ENCODE data around the gene GPAM. TPM values are rescaled to one million over a fixed set of nuclear protein-coding genes. Genes with fewer than 3 reads are reported as not detected.

The GPAM gene
- total and polyA plus RNA-seq, 3 donors from 2014 or later: 25.1 to 37.6 (median 36.7) TPM

GRCh38 chr10:112131996-112132395, 51.6 kb downstream of the GPAM start:
- no peaks in the 10 kb centered on the region for H3K9me3 ChIP-seq
- no peak overlapping the region for H3K4me3 ChIP-seq
- no peaks in the 10 kb centered on the region for H3K4me1 ChIP-seq
- 70 to 79% methylated on average over 3 of the region's 3 CpGs for WGBS, 2 donors
- TF ChIP-seq CTCF (IDR thresholded peaks at IDR 0.05): no peak
- TF ChIP-seq POLR2A (IDR thresholded peaks at IDR 0.05): no peak
- intact Hi-C loops (cut with DNase I; ENCODE audit: low total_unique reads): no loop called here
- no peak for DNase-seq
- H3K27ac ChIP-seq: no peak overlapping the region
- H3K27me3 ChIP-seq: no peaks in the 10 kb centered on the region
- H3K36me3 ChIP-seq (ENCODE audit: low read depth, missing control alignments): no peaks in the 10 kb centered on the region

- no peak for DNase-seq
- no peak for TF ChIP-seq CTCF (IDR thresholded peaks at IDR 0.05)
- TF ChIP-seq POLR2A (IDR thresholded peaks at IDR 0.05): no peak
- Histone ChIP-seq H3K4me1 (no peaks in the 10 kb centered on the region), H3K9me3 (no peaks in the 10 kb centered on the region), H3K27ac (no peak overlapping the region), H3K36me3 (ENCODE audit: low read depth, missing control alignments) (no peaks in the 10 kb centered on the region), H3K27me3 (no peaks in the 10 kb centered on the region), H3K4me3 (no peak overlapping the region)
- intact Hi-C loops (cut with DNase I; ENCODE audit: low total_unique reads): no loop called here
- WGBS, 2 donors: 69 to 82% methylated on average over 11 of the region's 11 CpGs
Observed at GRCh38 chr10:112131346-112131745, 52.2 kb downstream of the GPAM start.

GRCh38 chr10:112126901-112127300, 56.7 kb downstream of the GPAM start:
- DNase-seq: no peak

GRCh38 chr10:112126172-112126571, 57.4 kb downstream of the GPAM start:
- Histone ChIP-seq H3K4me3 (no peak overlapping the region), H3K4me1 (no peaks in the 10 kb centered on the region), H3K9me3 (no peaks in the 10 kb centered on the region), H3K27ac (no peak overlapping the region), H3K36me3 (ENCODE audit: low read depth, missing control alignments) (no peaks in the 10 kb centered on the region), H3K27me3 (no peaks in the 10 kb centered on the region)
- 66 to 79% methylated on average over 5 of the region's 5 CpGs for WGBS, 2 donors
- TF ChIP-seq CTCF (IDR thresholded peaks at IDR 0.05) (no peak), POLR2A (IDR thresholded peaks at IDR 0.05) (no peak)
- no peak for DNase-seq
- intact Hi-C loops (cut with DNase I; ENCODE audit: low total_unique reads): no loop called here

More at GRCh38 chr10:112126901-112127300, 56.7 kb downstream of the GPAM start:
- Histone ChIP-seq H3K4me1 (no peaks in the 10 kb centered on the region), H3K36me3 (ENCODE audit: low read depth, missing control alignments) (no peaks in the 10 kb centered on the region), H3K27ac (no peak overlapping the region), H3K9me3 (no peaks in the 10 kb centered on the region), H3K4me3 (no peak overlapping the region), H3K27me3 (no peaks in the 10 kb centered on the region)
- intact Hi-C loops (cut with DNase I; ENCODE audit: low total_unique reads): no loop called here
- WGBS, 2 donors: 92 to 95% methylated on average over 5 of the region's 5 CpGs
- TF ChIP-seq POLR2A (IDR thresholded peaks at IDR 0.05): no peak

- intact Hi-C loops (cut with DNase I; ENCODE audit: low total_unique reads): no loop called here
- Histone ChIP-seq H3K4me3 (no peak overlapping the region), H3K9me3 (no peaks in the 10 kb centered on the region), H3K4me1 (no peaks in the 10 kb centered on the region), H3K27me3 (no peaks in the 10 kb centered on the region), H3K27ac (no peak overlapping the region), H3K36me3 (ENCODE audit: low read depth, missing control alignments) (no peaks in the 10 kb centered on the region)
- DNase-seq: no peak
- TF ChIP-seq CTCF (IDR thresholded peaks at IDR 0.05): no peak
- WGBS, 2 donors: 92 to 96% methylated on average over 3 of the region's 3 CpGs
Observed at GRCh38 chr10:112124866-112125265, 58.7 kb downstream of the GPAM start.
